HepG2 (cell line): ENCODE data around the gene PTPRU. TPM values are rescaled to one million over a fixed set of nuclear protein-coding genes. Genes with fewer than 3 reads are reported as not detected.

Experiments used
- ASH2L ChIP-seq: fragments of 300-600, 200-600 bp; sonication (generic); IDR thresholded peaks from 2 replicates; pipeline ENCODE4 v1.7.0; 2017; ENCODE audit warnings: low read depth, mild to moderate bottlenecking, moderate library complexity, mixed read lengths, low read length; ENCODE audit not compliant: insufficient read length
- HDAC2 ChIP-seq: sonication (generic); formaldehyde crosslinking; IDR thresholded peaks from 2 replicates; pipeline ENCODE4 v1.4.0; 2020; ENCODE audit warnings: missing genetic modification reagents
- IKZF5 ChIP-seq: IDR thresholded peaks from 2 replicates; pipeline ENCODE4 v1.6.1; 2018; ENCODE audit warnings: missing genetic modification reagents, mild to moderate bottlenecking, missing compliant biosample characterization
- MIER3 ChIP-seq: IDR thresholded peaks from 2 replicates; pipeline ENCODE4 v1.6.1; 2016; ENCODE audit warnings: missing compliant biosample characterization, borderline replicate concordance
- MXI1 ChIP-seq: IDR thresholded peaks from 3 replicates; pipeline ENCODE4 v1.6.1; 2012; ENCODE audit warnings: low read depth, low read length, inconsistent platforms, borderline replicate concordance
- NR2F6 ChIP-seq, 2 experiments: IDR thresholded peaks; 2 replicates each; pipeline ENCODE4 v1.6.1; 2016; ENCODE audit warnings: antibody characterized with exemption in 1 of 2, mild to moderate bottlenecking in 1 of 2
- POLR2AphosphoS5 ChIP-seq: IDR thresholded peaks from 2 replicates; pipeline ENCODE4 v1.6.1; 2012; ENCODE audit warnings: low read depth, low read length
- PRPF4 ChIP-seq: fragments of 200-400 bp; formaldehyde crosslinking; IDR thresholded peaks from 2 replicates; pipeline ENCODE4 v1.6.1; 2016; ENCODE audit warnings: low read length, low read depth; ENCODE audit not compliant: poor library complexity, severe bottlenecking
- SIN3A ChIP-seq: IDR thresholded peaks from 2 replicates; pipeline ENCODE4 v1.6.1; 2011; ENCODE audit warnings: low read depth, mild to moderate bottlenecking, control low read depth, low read length, borderline replicate concordance
- TP53 ChIP-seq: sonication (generic); formaldehyde crosslinking; conservative IDR thresholded peaks from 2 replicates; pipeline ENCODE4 v1.4.0; 2020; ENCODE audit warnings: missing genetic modification reagents
- ZBTB26 ChIP-seq: IDR thresholded peaks from 2 replicates; pipeline ENCODE4 v1.6.1; 2016; ENCODE audit warnings: missing compliant biosample characterization, missing genetic modification reagents, borderline replicate concordance
- ZBTB33 ChIP-seq: sonication (generic); formaldehyde crosslinking; IDR thresholded peaks from 2 replicates; pipeline ENCODE4 v1.4.0; 2020; ENCODE audit warnings: missing genetic modification reagents
- ZBTB49 ChIP-seq: sonication (generic); formaldehyde crosslinking; IDR thresholded peaks from 2 replicates; pipeline ENCODE4 v1.4.0; 2020; ENCODE audit warnings: missing genetic modification reagents, borderline replicate concordance
- ZGPAT ChIP-seq: IDR thresholded peaks from 2 replicates; pipeline ENCODE4 v1.6.1; 2016; ENCODE audit warnings: mild to moderate bottlenecking
- ZNF136 ChIP-seq: sonication (generic); formaldehyde crosslinking; IDR thresholded peaks from 2 replicates; pipeline ENCODE4 v1.8.1; 2022; ENCODE audit warnings: low read depth, mild to moderate bottlenecking, moderate library complexity, missing genetic modification reagents
- ZNF225 ChIP-seq: sonication (generic); formaldehyde crosslinking; IDR thresholded peaks from 2 replicates; pipeline ENCODE4 v1.4.0; 2020; ENCODE audit warnings: mild to moderate bottlenecking, missing genetic modification reagents
- ZNF317 ChIP-seq: sonication (generic); formaldehyde crosslinking; IDR thresholded peaks from 2 replicates; pipeline ENCODE4 v1.5.0; 2020; ENCODE audit warnings: mild to moderate bottlenecking, missing genetic modification reagents
- ZNF7 ChIP-seq: IDR thresholded peaks from 2 replicates; pipeline ENCODE4 v1.6.1; 2016; ENCODE audit warnings: missing biosample characterization, missing genetic modification reagents
- polyA plus RNA-seq, 8 experiments: library from polyadenylated mRNA; depleted of rRNA in 3 of 8; stranded (reverse) in 7 of 8; unstranded in 1 of 8; fragments of >200 nt; fragmentation: Illumina TruSeq in 4 of 8; extraction: Trizol in 4 of 8; gene quantifications; 2 replicates each; pipeline versions ENCODE4 v1.2.1 to v1.2.3, GENCODE V29; 2011 to 2016; ENCODE audit warnings: low read depth in 4 of 8, missing spikeins in 1 of 8, mixed read lengths in 1 of 8; ENCODE audit not compliant: insufficient read depth in 1 of 8
- total RNA-seq, 5 experiments: library from RNA; depleted of rRNA; stranded (reverse); fragments of >200 nt; fragmentation: Illumina TruSeq; extraction: Trizol; gene quantifications; 2 replicates each; pipeline ENCODE4 v1.2.3, GENCODE V29; 2016; ENCODE audit warnings: low read depth in 1 of 5

Gene PTPRU
- total and polyA plus RNA-seq, 2 of the 13 experiments (the other 11 are each of a cell fraction or from before 2014, with no cell fraction given) = 21.6 to 22.3 TPM

GRCh38 chr1:29202584-29203340 is 33.6 kb upstream of the PTPRU start (continued):
- TF ChIP-seq SIN3A (0 out of 2 replicates have a peak, but pooled peaks have one; percentile 47), MIER3 (CRISPR knock-in tag) (0 out of 2 replicates have a peak, but pooled peaks have one; percentile 46), NR2F6 (IDR thresholded peaks at IDR 0.05) (no peak), NR2F6 (CRISPR knock-in tag; IDR thresholded peaks at IDR 0.05) (no peak), ZBTB33 (peak; percentile 84), ZBTB26 (no peak), ZGPAT (CRISPR knock-in tag) (peak; percentile 70), ZNF136 (CRISPR knock-in tag) (no peak), POLR2AphosphoS5 (no peak), PRPF4 (no peak), IKZF5 (CRISPR knock-in tag) (peak; percentile 66; the same call in 1 of the 2 replicates), ZNF7 (CRISPR knock-in tag) (no peak), ZNF317 (CRISPR knock-in tag) (no peak), ZBTB49 (CRISPR knock-in tag) (no peak), MXI1 (peak; percentile 39; the same call in 1 of the 3 replicates), TP53 (CRISPR knock-in tag) (no peak), ZNF225 (CRISPR knock-in tag) (no peak), ASH2L (peak; percentile 18), HDAC2 (CRISPR knock-in tag) (peak; percentile 56; the same call in 1 of the 2 replicates)
